ENCODE measurements around the gene SYNCRIP. TPM values are rescaled to one million over a fixed set of nuclear protein-coding genes. Genes with fewer than 3 reads are reported as not detected.
"Not testable (repeated sequence)": the region's sequence is repeated elsewhere in the genome, so short reads cannot be mapped to it uniquely, and the experiment has no call there.

The SYNCRIP gene
- total and polyA plus RNA-seq, 7 experiments from 2014 or later: 69.8 to 131 (median 82.2) TPM

DNA sequence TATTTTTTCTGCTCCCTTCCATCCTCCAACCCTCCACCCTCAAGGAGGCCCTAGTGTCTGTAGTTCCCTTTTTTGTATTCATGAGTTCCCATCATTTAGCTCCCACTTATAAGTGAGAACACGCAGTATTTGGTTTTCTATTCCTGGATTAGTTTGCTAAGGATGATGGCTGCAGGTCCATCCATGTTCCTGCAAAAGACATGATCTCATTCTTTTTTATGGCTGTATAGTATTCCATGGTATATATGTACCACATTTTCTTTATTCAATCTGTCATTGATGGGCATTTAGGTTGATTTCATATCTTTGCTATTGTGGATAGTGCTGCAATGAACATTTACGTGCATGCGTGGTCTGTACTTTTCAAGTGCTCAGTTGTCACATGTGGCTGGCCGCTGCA, 39.2 kb upstream of the SYNCRIP start:
- Mint-ChIP-seq H3K4me1 (peaks cover under 1 to 20% (median 9%) of the 10 kb centered on the region in 7 donors), H3K27ac (peak overlapping the region in 1 of 9 donors; percentile 62), H3K36me3 (peaks cover under 1 to 24% (median 4%) of the 10 kb centered on the region in 5 donors)
- DNase-seq; intact Hi-C loops (cut with micrococcal nuclease); H3K9me3 ChIP-seq (ENCODE audit: control insufficient read depth in 2 of 3, low read length in 3 of 3); H3K27me3 Mint-ChIP-seq; H3K27ac ChIP-seq (ENCODE audit: low read depth, low read length); H3K4me3 ChIP-seq (ENCODE audit: low read length); H3K36me3 ChIP-seq (ENCODE audit: control insufficient read depth in 2 of 3, insufficient read depth in 3 of 3, low read length in 3 of 3); H3K9me3 Mint-ChIP-seq; ATAC-seq; H3K4me3 Mint-ChIP-seq; H3K27me3 ChIP-seq (ENCODE audit: control insufficient read depth in 2 of 2, insufficient read depth in 2 of 2, low read length in 2 of 2): not testable (repeated sequence)
- peaks cover 7 to 11% of the 10 kb centered on the region in 2 donors for H3K4me1 ChIP-seq (ENCODE audit: control insufficient read depth in 2 of 2, insufficient read depth in 2 of 2, low read length in 2 of 2)
- ChIA-PET CTCF (interaction anchor here (0.6 kb wide), 1 partner anchor 195 kb away, joined by 4 read pairs; no protein-coding TSS in a partner anchor), POLR2A (interaction anchor here (1.7 kb wide), 1 partner anchor 88 kb away, joined by 4 read pairs; the partner anchor contains the start of gene SNX14)

DNA sequence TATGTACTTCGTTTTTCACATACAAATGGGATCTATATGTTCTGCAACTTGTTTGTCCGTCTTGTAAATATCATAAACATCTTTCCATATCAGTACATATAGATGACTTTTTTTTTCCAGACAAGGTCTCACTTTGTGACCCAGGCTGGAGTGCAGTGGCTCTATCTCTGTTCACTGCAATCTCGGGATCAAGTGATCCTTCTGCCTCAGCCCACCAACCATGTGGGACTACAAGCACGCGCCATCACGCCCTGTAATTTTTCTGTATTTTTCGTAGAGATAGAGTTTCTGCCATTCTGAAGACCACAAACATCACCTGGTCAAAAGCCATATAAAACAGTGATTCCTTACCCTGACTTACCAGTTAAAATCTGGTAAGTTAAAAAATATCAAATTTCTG, 37.7 kb upstream of the SYNCRIP start:
- Mint-ChIP-seq H3K9me3 (peaks cover 0 to 8% (median 2%) of the 10 kb centered on the region in 11 donors), H3K4me3 (peak overlapping the region in 3 of 10 donors; percentile 46 to 96 (median 93)), H3K27me3 (peaks cover 0 to 4% (median 0%) of the 10 kb centered on the region in 5 donors), H3K36me3 (peaks cover 4 to 36% (median 15%) of the 10 kb centered on the region in 5 donors), H3K27ac (peak overlapping the region in 1 of 9 donors; percentile 42), H3K4me1 (peaks cover 13 to 35% (median 24%) of the 10 kb centered on the region in 7 donors)
- H3K9me3 ChIP-seq (ENCODE audit: control insufficient read depth in 2 of 3, low read length in 3 of 3): no peaks in the 10 kb centered on the region
- no peak overlapping the region for H3K27ac ChIP-seq (ENCODE audit: low read depth, low read length)
- ChIA-PET CTCF (no interaction called here), POLR2A (no interaction called here)
- H3K4me1 ChIP-seq (ENCODE audit: control insufficient read depth in 2 of 2, insufficient read depth in 2 of 2, low read length in 2 of 2): peaks cover 14 to 19% of the 10 kb centered on the region in 2 donors
- DNase-seq: no peak
- intact Hi-C loops (cut with micrococcal nuclease): no loop called here
- no peaks in the 10 kb centered on the region for H3K27me3 ChIP-seq (ENCODE audit: control insufficient read depth in 2 of 2, insufficient read depth in 2 of 2, low read length in 2 of 2)
- no peak for ATAC-seq
- H3K4me3 ChIP-seq (ENCODE audit: low read length): no peak overlapping the region
- peaks cover 0 to 4% (median 4%) of the 10 kb centered on the region in 3 experiments for H3K36me3 ChIP-seq (ENCODE audit: control insufficient read depth in 2 of 3, insufficient read depth in 3 of 3, low read length in 3 of 3)

- no peaks in the 10 kb centered on the region for H3K9me3 ChIP-seq (ENCODE audit: control insufficient read depth in 2 of 3, low read length in 3 of 3)
- Mint-ChIP-seq H3K36me3 (peaks cover 4 to 43% (median 17%) of the 10 kb centered on the region in 5 donors), H3K4me3 (peak overlapping the region; percentile 93 to 100 (median 98)), H3K9me3 (peaks cover 0 to 8% (median 2%) of the 10 kb centered on the region in 11 donors), H3K27ac (peak overlapping the region; percentile 83 to 100 (median 98)), H3K27me3 (peaks cover 0 to 4% (median 0%) of the 10 kb centered on the region in 5 donors), H3K4me1 (peaks cover 18 to 43% (median 32%) of the 10 kb centered on the region in 7 donors)
- peaks cover 22 to 26% of the 10 kb centered on the region in 2 donors for H3K4me1 ChIP-seq (ENCODE audit: control insufficient read depth in 2 of 2, insufficient read depth in 2 of 2, low read length in 2 of 2)
- H3K4me3 ChIP-seq (ENCODE audit: low read length): peak overlapping the region; percentile 72
- H3K27ac ChIP-seq (ENCODE audit: low read depth, low read length): peak overlapping the region; percentile 84
- ATAC-seq (no peak), DNase-seq (no peak)
- no peaks in the 10 kb centered on the region for H3K27me3 ChIP-seq (ENCODE audit: control insufficient read depth in 2 of 2, insufficient read depth in 2 of 2, low read length in 2 of 2)
- intact Hi-C loops (cut with micrococcal nuclease): loop anchor here (2.0 to 10.0 kb wide), 6 partner anchors 55 to 1913 kb away; partner anchors contain the start of genes ORC3 (in 1 of the 2) and ZNF292 (in 1 of the 2)
- ChIA-PET POLR2A (interaction anchor here (0.8 to 5.8 kb wide), 12 partner anchors 10 to 1729 kb away, joined by 3 to 593 read pairs (median 12); partner anchors contain the start of genes SNX14 and SYNCRIP), CTCF (interaction anchor here (1.7 to 4.5 kb wide), 2 partner anchors 10 to 37 kb away, joined by 9 to 50 read pairs; partner anchors contain the start of gene SYNCRIP)
- peaks cover 0 to 4% (median 4%) of the 10 kb centered on the region in 3 experiments for H3K36me3 ChIP-seq (ENCODE audit: control insufficient read depth in 2 of 3, insufficient read depth in 3 of 3, low read length in 3 of 3)
These were observed 36.9 kb upstream of the SYNCRIP start for GRCh38 chr6:85679445-85680123.

DNA sequence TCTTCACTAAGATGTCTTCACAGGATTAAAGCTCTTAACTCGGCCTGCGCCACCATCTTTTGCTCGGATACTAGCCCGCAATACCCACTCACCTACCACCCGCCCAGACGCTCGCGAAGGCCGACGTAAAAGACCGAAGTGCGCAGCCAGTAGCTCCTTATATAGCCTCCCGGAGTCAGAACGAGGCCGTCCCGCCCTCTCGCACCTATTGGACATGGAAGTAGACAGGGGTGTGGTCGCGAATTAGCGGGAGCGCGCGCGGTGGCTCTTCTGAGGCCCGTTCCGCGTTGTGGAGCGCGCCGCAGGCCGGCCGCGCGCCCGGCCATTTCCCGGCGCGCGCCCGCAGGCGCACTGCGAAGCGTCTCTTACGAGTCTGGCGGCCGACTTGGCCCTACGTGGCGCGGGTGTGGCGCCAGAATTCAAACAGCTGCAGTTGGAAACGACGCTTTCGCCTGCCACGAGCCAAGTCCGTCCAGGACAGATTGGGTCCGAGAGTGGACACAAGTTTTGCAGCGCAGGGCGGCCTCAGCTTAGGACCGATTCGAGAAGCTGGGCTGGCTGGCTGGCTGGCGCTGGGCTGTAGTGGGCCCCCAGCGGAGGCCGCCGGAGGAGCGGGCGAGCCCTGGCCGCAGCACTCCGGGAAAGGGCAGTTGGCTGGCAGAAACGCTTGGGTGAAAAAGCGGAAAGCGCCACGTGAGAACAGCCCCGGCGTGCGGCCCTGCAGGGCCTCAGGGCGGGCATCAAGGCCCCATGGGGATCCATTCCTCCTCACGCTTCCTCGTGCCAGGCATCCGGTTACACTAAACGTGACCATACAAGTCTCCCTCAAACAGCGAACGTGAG, 36.1 kb upstream of the SYNCRIP start:
- Mint-ChIP-seq H3K27me3 (peaks cover 0 to 4% (median 0%) of the 10 kb centered on the region in 5 donors), H3K4me3 (peak overlapping the region; percentile 93 to 100 (median 98)), H3K36me3 (peaks cover 5 to 49% (median 24%) of the 10 kb centered on the region in 5 donors), H3K4me1 (peaks cover 26 to 51% (median 40%) of the 10 kb centered on the region in 7 donors), H3K9me3 (peaks cover 0 to 8% (median 2%) of the 10 kb centered on the region in 11 donors), H3K27ac (peak overlapping the region; percentile 96 to 100 (median 99))
- H3K4me3 ChIP-seq (ENCODE audit: low read length): peak overlapping the region; percentile 98
- peak; percentile 97 to 99 (median 98) for DNase-seq
- ChIA-PET CTCF (interaction anchor here (1.0 to 4.5 kb wide), 5 partner anchors 9 to 148 kb away, joined by 3 to 50 read pairs (median 7); partner anchors contain the start of genes SNX14 and SYNCRIP), POLR2A (interaction anchor here (0.7 to 5.8 kb wide), 27 partner anchors 9 to 1730 kb away, joined by 3 to 593 read pairs (median 5); partner anchors contain the start of genes CEP162, SNX14 and SYNCRIP)
- no peaks in the 10 kb centered on the region for H3K9me3 ChIP-seq (ENCODE audit: control insufficient read depth in 2 of 3, low read length in 3 of 3)
- intact Hi-C loops (cut with micrococcal nuclease): loop anchor here (1.0 to 10.0 kb wide), 11 partner anchors 10 to 1913 kb away; partner anchors contain the start of genes ZNF292 (in 2 of the 2), CYB5R4 (in 1 of the 2) and ORC3 (in 1 of the 2)
- peaks cover 0 to 4% (median 4%) of the 10 kb centered on the region in 3 experiments for H3K36me3 ChIP-seq (ENCODE audit: control insufficient read depth in 2 of 3, insufficient read depth in 3 of 3, low read length in 3 of 3)
- peaks cover 23 to 26% of the 10 kb centered on the region in 2 donors for H3K4me1 ChIP-seq (ENCODE audit: control insufficient read depth in 2 of 2, insufficient read depth in 2 of 2, low read length in 2 of 2)
- ATAC-seq: peak; percentile 96
- no peaks in the 10 kb centered on the region for H3K27me3 ChIP-seq (ENCODE audit: control insufficient read depth in 2 of 2, insufficient read depth in 2 of 2, low read length in 2 of 2)
- H3K27ac ChIP-seq (ENCODE audit: low read depth, low read length): peak overlapping the region; percentile 93

GRCh38 chr6:85678026-85678601, 35.4 kb upstream of the SYNCRIP start:
- Mint-ChIP-seq H3K4me3 (peak overlapping the region; percentile 93 to 100 (median 98)), H3K36me3 (peaks cover 9 to 56% (median 29%) of the 10 kb centered on the region in 5 donors), H3K27me3 (peaks cover 0 to 4% (median 0%) of the 10 kb centered on the region in 5 donors), H3K27ac (peak overlapping the region; percentile 96 to 100 (median 99)), H3K4me1 (peaks cover 31 to 57% (median 47%) of the 10 kb centered on the region in 7 donors), H3K9me3 (peaks cover 0 to 8% (median 2%) of the 10 kb centered on the region in 11 donors)
- Histone ChIP-seq H3K27me3 (ENCODE audit: control insufficient read depth in 2 of 2, insufficient read depth in 2 of 2, low read length in 2 of 2) (no peaks in the 10 kb centered on the region), H3K9me3 (ENCODE audit: control insufficient read depth in 2 of 3, low read length in 3 of 3) (no peaks in the 10 kb centered on the region), H3K4me1 (ENCODE audit: control insufficient read depth in 2 of 2, insufficient read depth in 2 of 2, low read length in 2 of 2) (peaks cover 23 to 26% of the 10 kb centered on the region in 2 donors), H3K4me3 (ENCODE audit: low read length) (peak overlapping the region; percentile 98), H3K36me3 (ENCODE audit: control insufficient read depth in 2 of 3, insufficient read depth in 3 of 3, low read length in 3 of 3) (peaks cover 0 to 4% (median 4%) of the 10 kb centered on the region in 3 experiments), H3K27ac (ENCODE audit: low read depth, low read length) (peak overlapping the region; percentile 93)
- ChIA-PET CTCF (interaction anchor here (0.6 to 4.5 kb wide), 6 partner anchors 8 to 147 kb away, joined by 3 to 50 read pairs (median 6); partner anchors contain the start of genes SNX14 and SYNCRIP), POLR2A (interaction anchor here (0.7 to 5.8 kb wide), 26 partner anchors 8 to 1730 kb away, joined by 3 to 593 read pairs (median 5); partner anchors contain the start of genes CEP162, SNX14 and SYNCRIP)
- no peak for DNase-seq
- intact Hi-C loops (cut with micrococcal nuclease): loop anchor here (1.0 to 10.0 kb wide), 11 partner anchors 9 to 1914 kb away; partner anchors contain the start of genes ZNF292 (in 2 of the 2), CYB5R4 (in 1 of the 2) and ORC3 (in 1 of the 2)
- ATAC-seq: no peak

Measured in naive thymus-derived CD4-positive, alpha-beta T cell (primary cell).